SK-N-MC (cell line): ENCODE results near the gene NEDD4L.

Source experiments
- EZH2 ChIP-seq: fragments of 200-600 bp; sonication (generic); IDR thresholded peaks from one replicate; pipeline ENCODE4 v1.6.1; 2017; ENCODE audit warnings: antibody characterized with exemption
- POLR2AphosphoS5 ChIP-seq: IDR thresholded peaks from 2 replicates; pipeline ENCODE4 v1.6.1; 2012; ENCODE audit warnings: mild to moderate bottlenecking, low read depth, low read length, borderline replicate concordance

DNA sequence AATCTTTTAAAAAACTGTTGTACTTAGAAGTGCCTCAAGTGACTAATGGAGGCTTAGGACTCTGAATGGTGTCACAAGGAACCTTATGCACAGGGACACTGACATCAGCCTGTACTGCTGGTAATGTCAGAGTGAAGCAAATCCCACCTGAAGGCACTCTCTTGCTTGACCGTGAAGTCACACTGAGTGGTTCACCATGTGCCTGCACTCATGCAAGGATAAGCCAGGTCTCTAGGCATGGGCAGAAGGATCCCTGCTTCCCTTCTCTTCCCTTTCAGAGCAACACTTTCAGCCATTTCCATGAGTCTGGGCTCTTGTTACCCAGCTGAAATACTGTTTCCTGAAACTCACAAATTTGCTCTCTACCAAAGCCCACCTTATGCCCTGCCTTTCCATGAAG is 123.0 kb downstream of the NEDD4L start:
- TF ChIP-seq EZH2 (no peak), POLR2AphosphoS5 (no peak)
